ENCODE results near the gene IAH1.

GRCh38 chr2:9480157-9480556, 5.8 kb downstream of the IAH1 start:
- TF ChIP-seq USF1 (IDR thresholded peaks at IDR 0.05; ENCODE audit: borderline replicate concordance, extremely low read length, insufficient read depth, low read depth, low read length) (no peak), REST (IDR thresholded peaks at IDR 0.05; ENCODE audit: low read depth, low read length) (no peak), MAX (IDR thresholded peaks at IDR 0.05; ENCODE audit: low read depth, low read length) (no peak), CEBPZ (IDR thresholded peaks at IDR 0.05; ENCODE audit: low read depth, low read length) (no peak), SIN3A (IDR thresholded peaks at IDR 0.05; ENCODE audit: low read depth, low read length) (no peak), BCL3 (IDR thresholded peaks at IDR 0.05; ENCODE audit: borderline replicate concordance, insufficient read depth, low read depth, low read length, poor library complexity, severe bottlenecking) (no peak), CREM (IDR thresholded peaks at IDR 0.05; ENCODE audit: low read depth) (no peak)

Measured in GM12878 (cell line).